Measurements from ENCODE around the gene SPATA9. TPM values are rescaled to one million over a fixed set of nuclear protein-coding genes. Genes with fewer than 3 reads are reported as not detected.

The SPATA9 gene
- total and polyA plus RNA-seq, 9 of the 15 experiments (the other 6 are each of a cell fraction or from before 2014, with no cell fraction given) = 0.16 to 5.5 (median 0.39) TPM; not detected in 3

- TF ChIP-seq ZNF444 (CRISPR knock-in tag; IDR thresholded peaks at IDR 0.05) (peak; percentile 12; the same call in 1 of the 2 replicates), ZKSCAN8 (CRISPR knock-in tag; IDR thresholded peaks at IDR 0.05) (no peak), TEAD1 (CRISPR knock-in tag; IDR thresholded peaks at IDR 0.05) (peak in 1 of 2 experiments; percentile 36; a peak in 1 of 4 replicates), ZNF586 (CRISPR knock-in tag; conservative IDR thresholded peaks at IDR 0.05) (peak; percentile 50; the same call in 1 of the 2 replicates)
- TF ChIP-seq, protein P1, sequence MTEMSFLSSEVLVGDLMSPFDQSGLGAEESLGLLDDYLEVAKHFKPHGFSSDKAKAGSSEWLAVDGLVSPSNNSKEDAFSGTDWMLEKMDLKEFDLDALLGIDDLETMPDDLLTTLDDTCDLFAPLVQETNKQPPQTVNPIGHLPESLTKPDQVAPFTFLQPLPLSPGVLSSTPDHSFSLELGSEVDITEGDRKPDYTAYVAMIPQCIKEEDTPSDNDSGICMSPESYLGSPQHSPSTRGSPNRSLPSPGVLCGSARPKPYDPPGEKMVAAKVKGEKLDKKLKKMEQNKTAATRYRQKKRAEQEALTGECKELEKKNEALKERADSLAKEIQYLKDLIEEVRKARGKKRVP (CRISPR knock-in tag; IDR thresholded peaks at IDR 0.05) = 0 out of 2 replicates have a peak, but pooled peaks have one; percentile 20
Observed at GRCh38 chr5:95730011-95730700, 47.4 kb upstream of the SPATA9 start (continued).

- ChIA-PET CTCF (ENCODE audit: low intra/inter-chr PET ratio) (no interaction called here), POLR2A (interaction anchor here (0.6 to 3.8 kb wide), 8 partner anchors 8 to 259 kb away, joined by 3 to 50 read pairs (median 3); partner anchors contain the start of gene RFESD)
- peak overlapping the region; percentile 81 for H3K4me3 ChIP-seq
- H3K4me1 ChIP-seq (replicated peaks in 1 of 2; ENCODE audit: control insufficient read depth in 2 of 2, insufficient read depth in 2 of 2, low read length in 2 of 2) = peaks cover 31 to 42% of the 10 kb centered on the region in 2 experiments
- peak overlapping the region; percentile 85 for H3K27ac ChIP-seq (ENCODE audit: extremely low read depth, low read depth, low read length)
- FAIRE-seq = no peak
- 2% methylated on average over 7 of the region's 8 CpGs for WGBS (ENCODE audit: insufficient coverage, low coverage, missing lambda C conversion rate)
- H2AFZ ChIP-seq (ENCODE audit: low read depth, low read length) = no peak overlapping the region
- H3K27me3 ChIP-seq (ENCODE audit: control insufficient read depth in 2 of 2, insufficient read depth in 2 of 2, low read length in 2 of 2) = no peaks in the 10 kb centered on the region; a peak in 1 of 5 replicates
- TSS peak; percentile 73 for BruUV-seq (replicated peaks)
- peak overlapping the region in 1 of 2 experiments; percentile 92; a peak in 3 of 4 replicates for H3K9ac ChIP-seq (ENCODE audit: insufficient read depth in 1 of 2, low read depth in 2 of 2, low read length in 2 of 2)
- peak overlapping the region; percentile 96 for H3K4me2 ChIP-seq (ENCODE audit: insufficient read depth, low read length)
- H4K20me1 ChIP-seq (replicated peaks; ENCODE audit: control insufficient read depth, insufficient read depth, low read length) = no peaks in the 10 kb centered on the region
- H3K79me2 ChIP-seq (ENCODE audit: control insufficient read depth, insufficient read depth, low read length) = peaks cover 50% of the 10 kb centered on the region
- in situ Hi-C loops (cut with MboI) (loop anchor here (5.0 kb wide), 1 partner anchor 62 kb away; no protein-coding TSS in a partner anchor), intact Hi-C loops (cut with micrococcal nuclease) (loop anchor here (1.0 to 10.0 kb wide), 6 partner anchors 17 to 205 kb away; partner anchors contain the start of genes ARSK and SKIC3)
- peaks cover 21% of the 10 kb centered on the region for H3K36me3 ChIP-seq (ENCODE audit: control insufficient read depth, insufficient read depth, low read length)
- ATAC-seq = peak; percentile 51
- DNase-seq (ENCODE audit: extremely low read depth in 1 of 4, low spot score in 3 of 4) = peak in 1 of 4 experiments; percentile 66
- H3K9me3 ChIP-seq (replicated peaks; ENCODE audit: control insufficient read depth, insufficient read depth, low read depth, low read length) = no peaks in the 10 kb centered on the region
- H3K9me1 ChIP-seq (ENCODE audit: control insufficient read depth, insufficient read depth, low read length) = no peaks in the 10 kb centered on the region
- TF ChIP-seq TGIF2 (CRISPR knock-in tag; IDR thresholded peaks at IDR 0.05) (no peak), CEBPG (CRISPR knock-in tag; IDR thresholded peaks at IDR 0.05) (no peak), CEBPG (tag; conservative IDR thresholded peaks at IDR 0.05 in 1 of 2, IDR thresholded peaks at IDR 0.05 in 1 of 2) (peak; percentile 7 to 32; a peak in 2 of 4 replicates), CUX1 (CRISPR knock-in tag; IDR thresholded peaks at IDR 0.05) (no peak), XRCC4 (IDR thresholded peaks at IDR 0.05; ENCODE audit: extremely low read depth, insufficient read depth, insufficient read length) (no peak), MTF1 (CRISPR knock-in tag; IDR thresholded peaks at IDR 0.05; ENCODE audit: borderline replicate concordance) (no peak)
Observed at GRCh38 chr5:95729115-95730010, 46.6 kb upstream of the SPATA9 start.
